Endothelial cell of umbilical vein (primary cell): ENCODE data around the gene KRT3. TPM values are rescaled to one million over a fixed set of nuclear protein-coding genes. Genes with fewer than 3 reads are reported as not detected.

Experiments used
- BruUV-seq: library from RNA; stranded (reverse); fragments of 400-500 nt; replicated peaks from 2 replicates; lab custom pipeline; 2021; lab: Mats Ljungman, UMichigan
- CTCF ChIA-PET: fragments of 300-600, 350-600 bp; sonication (Branson Sonifier 250); formaldehyde crosslinking; loops from one replicate; lab custom pipeline; 2021; ENCODE audit warnings: antibody characterized with exemption, inconsistent platforms; lab: Charles Lee
- POLR2A ChIA-PET: fragments of 300-600, 350-600 bp; sonication (Branson Sonifier 250); formaldehyde crosslinking; loops from one replicate; lab custom pipeline; 2021; ENCODE audit warnings: antibody characterized with exemption, inconsistent platforms; lab: Charles Lee
- DNase-seq: peaks from one replicate; pipeline ENCODE4 v3.0.0-alpha.2; 2011; ENCODE audit warnings: low read depth, low spot score
- FAIRE-seq: peaks from 2 replicates; lab custom pipeline; 2011; peaks lifted over from hg19 to GRCh38; lab: Jason Lieb, UNC
- H2AFZ ChIP-seq: 2 replicates; pipeline ENCODE4 v1.6.0; 2012; ENCODE audit warnings: low read depth, low read length, control low read depth, inconsistent platforms
- H3K27ac ChIP-seq: 2 replicates; pipeline ENCODE4 v1.5.1; 2011; ENCODE audit warnings: low read depth, mild to moderate bottlenecking, control low read depth, low read length, moderate library complexity; ENCODE audit not compliant: insufficient read depth
- H3K27me3 ChIP-seq, 2 experiments: 2 replicates each; pipeline versions ENCODE4 v1.6.0 to v1.6.1; 2011; ENCODE audit warnings: low read length in 2 of 2, mixed read lengths in 1 of 2; ENCODE audit not compliant: control insufficient read depth in 2 of 2, insufficient read depth in 2 of 2
- H3K36me3 ChIP-seq, 2 experiments: 2 replicates in 1 of 2; 3 replicates in 1 of 2; pipeline ENCODE4 v1.5.1; 2011; ENCODE audit warnings: low read length in 2 of 2, mild to moderate bottlenecking in 1 of 2, moderate library complexity in 1 of 2; ENCODE audit not compliant: control insufficient read depth in 2 of 2, insufficient read depth in 2 of 2; ENCODE audit errors: extremely low read depth in 1 of 2
- H3K4me1 ChIP-seq: 3 replicates; pipeline ENCODE4 v1.5.1; 2011; ENCODE audit warnings: mild to moderate bottlenecking, low read length; ENCODE audit not compliant: control insufficient read depth, insufficient read depth; ENCODE audit errors: extremely low read depth
- H3K4me2 ChIP-seq: 2 replicates; pipeline ENCODE4 v1.6.1; 2011; ENCODE audit warnings: low read length, control low read depth, mixed read lengths; ENCODE audit not compliant: insufficient read depth
- H3K4me3 ChIP-seq, 3 experiments: fragments of 200-600 bp in 1 of 3; sonication (generic), shearing (Covaris generic) in 1 of 3; replicated peaks in 1 of 3; 2 replicates each; pipeline ENCODE4 v1.5.1; 2011 to 2016; ENCODE audit warnings: control low read depth in 3 of 3, low read length in 3 of 3, mild to moderate bottlenecking in 2 of 3, inconsistent platforms in 1 of 3, low read depth in 1 of 3, moderate library complexity in 1 of 3; ENCODE audit not compliant: insufficient read depth in 1 of 3
- H3K79me2 ChIP-seq: 2 replicates; pipeline ENCODE4 v1.6.0; 2012; ENCODE audit warnings: low read length, inconsistent platforms; ENCODE audit not compliant: control insufficient read depth, insufficient read depth
- H3K9ac ChIP-seq: replicated peaks from 2 replicates; pipeline ENCODE3; 2011; ENCODE audit warnings: low read length, control low read depth; ENCODE audit not compliant: insufficient read depth; ENCODE audit errors: extremely low read depth
- H3K9me1 ChIP-seq: replicated peaks from 3 replicates; pipeline ENCODE4 v1.6.0; 2011; ENCODE audit warnings: mild to moderate bottlenecking, low read length; ENCODE audit not compliant: control insufficient read depth, insufficient read depth; ENCODE audit errors: extremely low read depth
- H3K9me3 ChIP-seq: replicated peaks from 2 replicates; pipeline ENCODE4 v1.5.1; 2012; ENCODE audit warnings: low read length, inconsistent platforms; ENCODE audit not compliant: control insufficient read depth, insufficient read depth
- H4K20me1 ChIP-seq: replicated peaks from 2 replicates; pipeline ENCODE3; 2011; ENCODE audit warnings: mild to moderate bottlenecking, low read length; ENCODE audit not compliant: control insufficient read depth, insufficient read depth; ENCODE audit errors: extremely low read depth
- CTCF ChIP-seq, 2 donors: IDR thresholded peaks; 1 replicate in 1 of 2; 2 replicates in 1 of 2; pipeline ENCODE4 v1.5.1; 2011; ENCODE audit warnings: low read length in 2 of 2, mild to moderate bottlenecking in 2 of 2, moderate library complexity in 2 of 2, control low read depth in 1 of 2, inconsistent platforms in 1 of 2, low read depth in 1 of 2; ENCODE audit not compliant: insufficient read depth in 1 of 2; ENCODE audit errors: extremely low read depth in 1 of 2
- EZH2 ChIP-seq: IDR thresholded peaks from 2 replicates; pipeline ENCODE4 v1.6.1; 2012; ENCODE audit warnings: borderline replicate concordance, low read depth, mild to moderate bottlenecking, moderate library complexity, low read length, inconsistent platforms; ENCODE audit not compliant: severe bottlenecking
- FOS ChIP-seq: IDR thresholded peaks from 2 replicates; pipeline ENCODE4 v1.6.1; 2011; ENCODE audit warnings: mild to moderate bottlenecking, low read length, moderate library complexity, borderline replicate concordance; ENCODE audit not compliant: insufficient read depth
- GATA2 ChIP-seq: IDR thresholded peaks from 2 replicates; pipeline ENCODE4 v1.7.0; 2011; ENCODE audit warnings: low read depth, mild to moderate bottlenecking, moderate library complexity, mixed read lengths, low read length; ENCODE audit not compliant: insufficient read length, insufficient read depth
- JUN ChIP-seq: IDR thresholded peaks from 2 replicates; pipeline ENCODE4 v1.6.1; 2011; ENCODE audit warnings: borderline replicate concordance, low read depth; ENCODE audit not compliant: insufficient read length, insufficient read depth
- MYC ChIP-seq: IDR thresholded peaks from one replicate; pipeline ENCODE4 v1.6.1; 2011; ENCODE audit warnings: mild to moderate bottlenecking, low read depth, low read length
- POLR2A ChIP-seq: IDR thresholded peaks from 2 replicates; pipeline ENCODE4 v1.6.1; 2012; ENCODE audit warnings: low read depth, mild to moderate bottlenecking, control low read depth, low read length
- POLR2AphosphoS5 ChIP-seq: IDR thresholded peaks from 2 replicates; pipeline ENCODE4 v1.6.1; 2012; ENCODE audit warnings: low read depth, mild to moderate bottlenecking, control low read depth, low read length, moderate library complexity; ENCODE audit not compliant: insufficient read depth
- dilution Hi-C: fragments of 300-500 bp; cut with MboI; formaldehyde crosslinking; loops from one replicate; pipeline ENCODE4 v1.15.0; 2019; ENCODE audit warnings: low sequenced_read_pairs; ENCODE audit not compliant: extremely low pct_ligation_motif_present
- intact Hi-C: fragments of 100-400 bp; cut with micrococcal nuclease; formaldehyde crosslinking; loops from one replicate; pipeline ENCODE4 v1.10.0; 2022
- polyA plus RNA-seq, 4 experiments: library from polyadenylated mRNA; depleted of rRNA in 3 of 4; stranded (reverse) in 3 of 4; unstranded in 1 of 4; fragments of >200 nt; gene quantifications; 2 replicates each; pipeline versions ENCODE4 v1.2.1 to v1.2.3, GENCODE V29; 2011 to 2012; ENCODE audit warnings: missing spikeins in 1 of 4
- total RNA-seq: library from RNA; stranded (reverse); gene quantifications from 2 replicates; pipeline ENCODE4 v1.2.3, GENCODE V29; 2021
- TF ChIP-seq, protein P1 (sequence below): IDR thresholded peaks from 2 replicates; pipeline ENCODE4 v1.6.1; 2011; ENCODE audit not compliant: insufficient read depth, insufficient read length

The KRT3 gene
- total and polyA plus RNA-seq, 2 donors (not counting 3 experiments of a cell fraction or from before 2014, with no cell fraction given): not detected

- Histone ChIP-seq H3K79me2 (no peaks in the 10 kb centered on the region), H3K36me3 (no peaks in the 10 kb centered on the region), H3K4me2 (no peak overlapping the region), H3K27ac (no peak overlapping the region), H2AFZ (no peak overlapping the region), H3K4me3 (no peak overlapping the region), H3K9me3 (no peaks in the 10 kb centered on the region), H3K27me3 (peaks cover 0 to 7% of the 10 kb centered on the region in 2 experiments), H3K9ac (no peak overlapping the region), H4K20me1 (no peaks in the 10 kb centered on the region), H3K9me1 (no peaks in the 10 kb centered on the region), H3K4me1 (no peaks in the 10 kb centered on the region)
- dilution Hi-C loops: no loop called here
- TF ChIP-seq MYC (no peak), JUN (no peak), CTCF (IDR thresholded peaks at IDR 0.05; ENCODE audit: extremely low read depth in 1 of 2, insufficient read depth in 1 of 2, low read depth in 1 of 2, low read length in 2 of 2) (no peak), GATA2 (no peak), FOS (no peak), EZH2 (no peak), POLR2A (no peak), POLR2AphosphoS5 (no peak)
- TF ChIP-seq, protein P1, sequence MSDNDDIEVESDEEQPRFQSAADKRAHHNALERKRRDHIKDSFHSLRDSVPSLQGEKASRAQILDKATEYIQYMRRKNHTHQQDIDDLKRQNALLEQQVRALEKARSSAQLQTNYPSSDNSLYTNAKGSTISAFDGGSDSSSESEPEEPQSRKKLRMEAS: no peak
- DNase-seq (no peak), FAIRE-seq (no peak)
- intact Hi-C loops: no loop called here
- POLR2A ChIA-PET: no interaction called here
- CTCF ChIA-PET: interaction anchor here (1.1 kb wide), 1 partner anchor 402 kb away, joined by 3 read pairs; no protein-coding TSS in a partner anchor
- no TSS peak for BruUV-seq
These were observed 23.7 kb downstream of the KRT3 start for GRCh38 chr12:52772188-52772587.
